Chondrocyte (in vitro differentiated cells): Measurements from ENCODE around the gene SCLY. TPM values are rescaled to one million over a fixed set of nuclear protein-coding genes. Genes with fewer than 3 reads are reported as not detected.
A peak's percentile ranks its signal among the peaks of the same experiment; 100 is the strongest.

Experiments
- DNase-seq: peaks from one replicate; pipeline ENCODE4 v3.0.0; 2021; ENCODE audit warnings: mixed read lengths, low spot score
- H3K27ac Mint-ChIP-seq: one replicate; pipeline ENCODE4 v1.8.0; 2021; ENCODE audit warnings: mild to moderate bottlenecking, moderate library complexity, mixed read lengths; ENCODE audit not compliant: unreplicated experiment
- H3K27me3 Mint-ChIP-seq: 2 replicates; pipeline ENCODE4 v1.8.0; 2021; ENCODE audit warnings: low read depth, mixed read lengths
- H3K36me3 Mint-ChIP-seq: 2 replicates; pipeline ENCODE4 v1.8.0; 2021; ENCODE audit warnings: low read depth, mixed read lengths
- H3K4me1 Mint-ChIP-seq: 2 replicates; pipeline ENCODE4 v1.8.0; 2021; ENCODE audit warnings: low read depth, mild to moderate bottlenecking, mixed read lengths
- H3K4me3 Mint-ChIP-seq: one replicate; pipeline ENCODE4 v1.8.0; 2021; ENCODE audit warnings: mild to moderate bottlenecking, moderate library complexity, mixed read lengths; ENCODE audit not compliant: unreplicated experiment
- H3K9me3 Mint-ChIP-seq: 2 replicates; pipeline ENCODE4 v1.8.0; 2021; ENCODE audit warnings: low read depth, mixed read lengths
- total RNA-seq: library from RNA; stranded (reverse); gene quantifications from 3 replicates; pipeline ENCODE4 v1.2.1, GENCODE V29; 2021
- TF ChIP-seq, protein P1 (sequence below): fragments of 200-600 bp; sonication (generic); IDR thresholded peaks from 2 replicates; pipeline ENCODE4 v1.5.0; 2021; ENCODE audit warnings: antibody characterized with exemption, mild to moderate bottlenecking, moderate library complexity

SCLY gene
- total RNA-seq, 1 donor from 2014 or later, result 12.7 TPM

DNA sequence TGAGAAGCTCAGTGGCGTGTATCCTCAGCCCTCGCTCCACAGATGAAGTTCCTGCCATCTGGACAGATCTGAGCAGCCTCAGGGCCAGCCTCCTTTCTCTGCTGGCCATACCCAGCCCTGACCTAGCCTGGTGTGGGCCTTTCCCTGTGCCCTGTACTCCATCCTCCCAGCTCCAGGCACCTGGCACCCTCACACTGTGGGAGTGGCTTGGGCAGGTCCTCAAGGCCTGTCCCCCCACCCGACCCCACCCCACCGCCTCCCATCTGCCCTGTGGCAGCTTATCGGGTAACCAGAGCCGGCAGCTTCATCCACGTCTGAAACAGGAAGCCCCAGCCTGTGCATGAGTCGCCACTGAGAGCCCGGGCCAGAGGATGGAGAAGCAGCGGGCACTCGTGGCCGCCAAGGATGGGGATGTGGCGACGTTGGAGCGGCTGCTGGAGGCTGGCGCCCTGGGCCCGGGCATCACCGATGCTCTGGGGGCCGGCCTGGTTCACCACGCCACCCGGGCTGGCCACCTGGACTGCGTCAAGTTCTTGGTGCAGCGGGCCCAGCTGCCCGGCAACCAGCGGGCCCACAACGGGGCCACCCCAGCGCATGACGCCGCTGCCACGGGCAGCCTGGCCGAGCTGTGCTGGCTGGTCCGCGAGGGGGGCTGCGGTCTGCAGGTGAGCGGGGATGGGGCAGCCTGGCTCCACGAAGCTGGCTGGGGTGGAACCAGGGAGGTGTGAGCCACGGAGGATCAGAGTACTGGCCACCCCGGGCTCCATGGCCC is 39.4 kb downstream of the SCLY start, which contains the start of gene ESPNL:
Gene ESPNL, plus strand, starts transcription at position 292 of the 772 bp plus-strand sequence. Its CDS starts 80 bp downstream, at position 372.
- H3K36me3 Mint-ChIP-seq, result no peaks in the 10 kb centered on the region
- H3K9me3 Mint-ChIP-seq, result no peaks in the 10 kb centered on the region
- H3K27ac Mint-ChIP-seq, result no peak within 1 kb of the TSS
- no peaks in the 10 kb centered on the region for H3K27me3 Mint-ChIP-seq
- H3K4me3 Mint-ChIP-seq, result no peak within 1 kb of the TSS
- DNase-seq, result no peak
- peaks cover 5% of the 10 kb centered on the region for H3K4me1 Mint-ChIP-seq
- TF ChIP-seq, protein P1, sequence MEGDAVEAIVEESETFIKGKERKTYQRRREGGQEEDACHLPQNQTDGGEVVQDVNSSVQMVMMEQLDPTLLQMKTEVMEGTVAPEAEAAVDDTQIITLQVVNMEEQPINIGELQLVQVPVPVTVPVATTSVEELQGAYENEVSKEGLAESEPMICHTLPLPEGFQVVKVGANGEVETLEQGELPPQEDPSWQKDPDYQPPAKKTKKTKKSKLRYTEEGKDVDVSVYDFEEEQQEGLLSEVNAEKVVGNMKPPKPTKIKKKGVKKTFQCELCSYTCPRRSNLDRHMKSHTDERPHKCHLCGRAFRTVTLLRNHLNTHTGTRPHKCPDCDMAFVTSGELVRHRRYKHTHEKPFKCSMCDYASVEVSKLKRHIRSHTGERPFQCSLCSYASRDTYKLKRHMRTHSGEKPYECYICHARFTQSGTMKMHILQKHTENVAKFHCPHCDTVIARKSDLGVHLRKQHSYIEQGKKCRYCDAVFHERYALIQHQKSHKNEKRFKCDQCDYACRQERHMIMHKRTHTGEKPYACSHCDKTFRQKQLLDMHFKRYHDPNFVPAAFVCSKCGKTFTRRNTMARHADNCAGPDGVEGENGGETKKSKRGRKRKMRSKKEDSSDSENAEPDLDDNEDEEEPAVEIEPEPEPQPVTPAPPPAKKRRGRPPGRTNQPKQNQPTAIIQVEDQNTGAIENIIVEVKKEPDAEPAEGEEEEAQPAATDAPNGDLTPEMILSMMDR, result no peak

DNA sequence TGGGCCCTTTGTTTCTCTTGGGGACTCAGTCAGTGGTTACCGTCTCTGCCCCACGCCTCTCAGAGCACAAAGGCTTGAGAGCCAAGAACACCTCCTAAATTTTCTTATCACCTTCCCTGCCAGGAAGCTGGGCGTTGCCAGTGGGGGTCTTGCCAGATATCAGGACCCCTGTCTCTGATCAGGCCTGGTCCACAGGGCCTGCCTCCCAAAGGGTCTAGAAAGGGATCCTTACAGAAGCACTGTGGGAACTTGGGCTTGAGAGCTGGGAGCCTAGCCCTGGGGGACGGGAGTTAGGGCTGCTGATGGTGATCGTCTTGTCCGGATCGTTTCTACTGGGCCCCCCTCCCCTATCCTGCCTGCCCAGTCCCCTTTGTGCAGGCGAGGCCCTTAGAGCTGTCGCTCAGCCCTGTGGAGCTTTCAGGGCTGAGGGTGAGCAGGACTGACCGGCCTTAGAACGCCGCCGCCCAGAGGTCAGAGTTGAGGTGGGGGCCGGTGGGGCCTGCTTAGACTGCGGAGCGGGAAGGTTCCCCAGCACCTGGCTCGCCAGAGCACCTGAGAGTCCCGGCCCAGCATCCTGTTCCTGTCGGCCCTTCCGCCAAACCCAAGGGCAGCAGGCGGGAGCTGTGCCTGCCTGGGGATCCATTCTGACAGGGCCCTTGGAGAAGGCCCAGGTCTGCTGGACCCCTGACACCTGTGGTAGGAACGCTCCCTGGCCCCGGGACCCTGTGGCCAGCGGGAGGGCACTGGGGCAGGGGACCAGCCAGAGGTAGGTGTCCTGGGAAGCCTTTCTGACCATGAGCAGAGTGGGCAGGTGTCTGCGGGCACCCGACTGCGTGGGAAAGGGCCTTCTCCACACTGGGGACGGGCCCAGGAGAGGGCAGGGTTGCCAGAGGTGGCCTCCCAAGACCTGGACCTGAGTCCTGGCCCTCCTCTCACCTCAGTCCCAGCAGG is 40.3 kb downstream of the SCLY start:
- peaks cover 4% of the 10 kb centered on the region for H3K4me1 Mint-ChIP-seq
- no peaks in the 10 kb centered on the region for H3K9me3 Mint-ChIP-seq
- TF ChIP-seq, protein P1, result no peak
- no peaks in the 10 kb centered on the region for H3K36me3 Mint-ChIP-seq
- H3K4me3 Mint-ChIP-seq, result no peak overlapping the region
- H3K27ac Mint-ChIP-seq, result no peak overlapping the region
- DNase-seq, result no peak
- H3K27me3 Mint-ChIP-seq, result no peaks in the 10 kb centered on the region

DNA sequence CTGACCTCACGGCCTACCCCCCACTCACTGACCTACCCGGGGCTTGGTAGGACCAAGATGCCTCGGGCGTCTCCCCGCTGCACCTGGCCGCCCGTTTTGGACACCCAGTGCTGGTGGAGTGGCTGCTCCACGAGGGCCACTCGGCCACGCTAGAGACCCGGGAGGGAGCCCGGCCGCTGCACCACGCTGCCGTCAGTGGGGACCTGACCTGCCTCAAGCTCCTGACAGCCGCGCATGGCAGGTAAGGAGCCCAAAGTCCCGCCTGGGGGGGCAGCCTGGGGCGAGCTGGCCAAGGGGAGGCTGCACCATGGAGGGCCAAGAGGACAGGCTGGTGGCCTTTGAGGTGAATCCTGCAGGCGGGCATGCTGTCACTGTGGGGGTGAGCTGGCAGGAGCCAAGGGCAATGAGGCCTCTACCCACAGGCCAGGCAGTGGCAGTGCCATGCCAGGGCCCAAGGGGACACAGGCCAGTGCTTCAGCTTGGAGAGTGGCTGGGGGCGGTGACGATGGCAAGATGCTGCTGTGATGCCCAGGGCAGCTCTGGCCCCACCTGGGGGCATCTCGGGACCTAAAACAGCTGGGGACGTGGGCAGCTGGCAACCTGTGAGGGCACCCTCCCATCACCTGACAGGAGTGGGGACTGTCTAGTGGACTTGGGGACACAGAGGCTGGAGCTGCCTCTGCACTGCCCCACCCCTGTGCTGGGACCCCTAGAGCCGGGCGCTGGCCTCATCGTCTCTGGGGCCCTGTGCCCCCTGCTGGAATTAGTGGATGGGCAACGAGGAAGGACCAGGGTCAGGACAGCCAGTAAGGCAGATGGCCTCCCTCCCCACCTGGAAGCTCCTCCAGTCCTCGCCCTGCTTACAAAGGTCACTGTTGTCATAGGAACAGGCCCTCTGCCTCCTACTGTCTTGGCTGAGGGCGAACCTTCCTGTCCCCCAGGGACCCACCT is 41.4 kb downstream of the SCLY start:
- H3K27ac Mint-ChIP-seq, result no peak overlapping the region
- TF ChIP-seq, protein P1, result no peak
- DNase-seq, result peak; percentile 94

DNA sequence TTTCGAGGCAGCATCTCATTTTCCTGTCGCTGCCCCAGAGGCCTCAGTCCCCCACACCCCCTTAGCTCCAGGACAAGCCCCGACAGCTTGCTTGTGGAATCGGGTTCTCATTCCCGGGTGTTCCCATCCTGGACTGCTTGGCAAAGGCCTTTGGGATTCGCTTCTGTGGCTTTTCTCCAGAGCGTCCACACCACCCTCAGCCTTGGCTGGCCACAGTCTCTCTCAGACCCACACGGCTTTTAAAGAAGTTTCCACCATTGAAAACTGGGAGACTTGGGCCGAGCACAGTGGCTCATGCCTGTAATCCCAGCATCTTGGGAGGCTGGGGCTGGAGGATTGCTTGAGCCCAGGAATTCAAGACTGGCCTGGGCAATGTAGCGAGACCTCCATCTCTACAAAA is 42.1 kb downstream of the SCLY start:
- no peak overlapping the region for H3K27ac Mint-ChIP-seq
- DNase-seq, result no peak
- no peaks in the 10 kb centered on the region for H3K27me3 Mint-ChIP-seq
- H3K4me3 Mint-ChIP-seq, result no peak overlapping the region
- TF ChIP-seq, protein P1, result no peak
- no peaks in the 10 kb centered on the region for H3K9me3 Mint-ChIP-seq
- H3K36me3 Mint-ChIP-seq, result no peaks in the 10 kb centered on the region
- no peaks in the 10 kb centered on the region for H3K4me1 Mint-ChIP-seq

More for the DNA sequence above, 41.4 kb downstream of the SCLY start:
- no peaks in the 10 kb centered on the region for H3K4me1 Mint-ChIP-seq
- no peak overlapping the region for H3K4me3 Mint-ChIP-seq
- no peaks in the 10 kb centered on the region for H3K9me3 Mint-ChIP-seq
- no peaks in the 10 kb centered on the region for H3K36me3 Mint-ChIP-seq
- no peaks in the 10 kb centered on the region for H3K27me3 Mint-ChIP-seq
